GM12892 (cell line): ENCODE results near the gene KLHL2.

ENCODE experiments used
- POLR2A ChIP-seq: IDR thresholded peaks from 2 replicates; pipeline ENCODE4 v1.6.1; 2011; ENCODE audit warnings: low read depth, low read length, control low read depth
- POLR2AphosphoS5 ChIP-seq: IDR thresholded peaks from 2 replicates; pipeline ENCODE4 v1.6.1; 2011; ENCODE audit warnings: low read depth, low read length, control low read depth
- TAF1 ChIP-seq: IDR thresholded peaks from 2 replicates; pipeline ENCODE4 v1.6.1; 2011; ENCODE audit warnings: low read depth, mild to moderate bottlenecking, control low read depth, low read length, borderline replicate concordance

GRCh38 chr4:165319030-165319429 is 111.7 kb downstream of the KLHL2 start:
- TF ChIP-seq POLR2A (no peak), TAF1 (no peak), POLR2AphosphoS5 (no peak)
